Measurements from ENCODE around the gene ATOH1.

Gene ATOH1

DNA sequence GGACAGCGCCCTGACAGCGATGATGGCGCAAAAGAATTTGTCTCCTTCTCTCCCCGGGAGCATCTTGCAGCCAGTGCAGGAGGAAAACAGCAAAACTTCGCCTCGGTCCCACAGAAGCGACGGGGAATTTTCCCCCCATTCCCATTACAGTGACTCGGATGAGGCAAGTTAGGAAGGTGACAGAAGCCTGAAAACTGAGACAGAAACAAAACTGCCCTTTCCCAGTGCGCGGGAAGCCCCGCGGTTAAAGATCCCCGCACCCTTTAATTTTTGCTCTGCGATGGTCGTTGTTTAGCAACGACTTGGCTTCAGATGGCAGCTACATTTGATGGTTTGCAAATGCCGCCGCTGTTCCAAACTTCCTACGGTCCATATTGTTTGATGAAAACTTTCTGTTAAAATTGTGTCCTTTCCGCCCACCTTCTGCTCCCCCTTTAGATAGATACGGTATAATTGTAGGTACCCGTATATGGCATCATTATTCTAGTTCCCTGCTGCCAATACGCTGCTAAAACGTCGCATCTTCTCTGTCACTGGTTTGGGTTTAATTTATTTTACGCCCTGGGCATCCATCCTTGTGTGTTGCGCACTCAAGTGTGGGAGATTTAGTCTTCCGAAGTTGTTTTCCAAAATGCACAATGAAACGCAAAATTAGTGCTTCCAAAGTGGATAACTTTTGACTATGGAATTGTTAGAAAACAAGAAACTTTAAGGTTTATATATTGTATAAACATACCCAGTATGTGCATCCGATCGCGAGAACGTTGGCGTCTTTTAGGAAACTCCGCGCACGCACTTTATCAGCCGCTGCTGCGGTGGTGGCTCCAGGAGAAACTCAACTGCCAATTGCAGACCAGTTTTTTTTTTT is 1.5 kb downstream of the ATOH1 start:
- Histone ChIP-seq H3F3A (ENCODE audit: control insufficient read depth, insufficient read depth) (no peaks in the 10 kb centered on the region), H3K79me2 (ENCODE audit: control insufficient read depth, low read length) (no peaks in the 10 kb centered on the region), H3K4me2 (ENCODE audit: low read length) (no peak overlapping the region), H3K36me3 (ENCODE audit: control insufficient read depth, low read length) (no peaks in the 10 kb centered on the region), H3K4me3 (ENCODE audit: low read length) (no peak overlapping the region), H3K9me2 (replicated peaks; ENCODE audit: control insufficient read depth, low read length) (no peaks in the 10 kb centered on the region), H4K20me1 (ENCODE audit: control insufficient read depth, insufficient read depth, low read depth, low read length) (no peaks in the 10 kb centered on the region), H3K27ac (ENCODE audit: low read depth, low read length) (no peak overlapping the region), H3K27me3 (ENCODE audit: control insufficient read depth, low read length) (no peaks in the 10 kb centered on the region), H3K4me1 (ENCODE audit: control insufficient read depth, low read length) (no peaks in the 10 kb centered on the region), H3K9me3 (ENCODE audit: control insufficient read depth, insufficient read depth, low read length) (0 out of 2 replicates have a peak, but pooled peaks cover 3% of the 10 kb centered on the region)
- TF ChIP-seq CTCF (IDR thresholded peaks at IDR 0.05; ENCODE audit: low read depth, low read length, poor library complexity, severe bottlenecking) (no peak), EZH2phosphoT487 (IDR thresholded peaks at IDR 0.05; ENCODE audit: borderline replicate concordance, low read length) (no peak)

DNA sequence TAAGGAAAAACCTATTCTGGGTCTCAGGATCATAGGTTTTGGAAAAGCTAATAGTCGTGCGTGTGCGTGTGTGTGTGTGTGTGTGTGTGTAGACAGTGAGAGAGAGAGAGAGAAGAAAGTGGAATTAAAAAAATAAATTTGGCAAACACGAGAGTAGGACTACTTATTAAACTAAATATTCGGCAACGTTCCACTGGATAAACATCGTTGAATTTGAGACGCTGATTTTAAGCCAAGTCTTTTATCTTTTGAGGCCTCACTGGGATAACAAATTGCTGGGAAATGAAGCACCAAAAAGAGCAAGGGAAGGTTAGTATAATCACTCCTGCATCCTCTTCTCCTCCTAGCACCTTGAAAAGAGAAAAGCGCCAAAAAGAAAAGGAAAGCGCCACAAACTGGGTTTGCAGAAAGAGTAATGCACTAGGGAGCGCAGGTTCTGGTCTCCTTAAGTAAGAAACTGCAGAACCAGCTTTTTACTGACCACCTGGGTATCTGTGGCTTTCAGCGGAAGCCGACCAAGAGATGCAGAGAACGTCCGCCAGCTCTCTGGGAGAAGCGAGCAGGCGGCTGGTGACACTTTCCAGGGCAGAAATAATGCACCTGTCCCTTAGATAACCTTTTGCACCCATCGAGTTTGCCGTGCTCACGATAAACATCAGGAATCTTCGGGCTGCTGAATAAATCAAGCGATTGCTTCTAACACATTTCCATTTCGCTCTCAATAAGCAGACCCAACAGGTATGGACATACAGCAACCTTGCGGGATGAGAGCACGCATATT is 3.4 kb downstream of the ATOH1 start:
- TF ChIP-seq EZH2phosphoT487 (IDR thresholded peaks at IDR 0.05; ENCODE audit: borderline replicate concordance, low read length) (no peak), CTCF (IDR thresholded peaks at IDR 0.05; ENCODE audit: low read depth, low read length, poor library complexity, severe bottlenecking) (no peak)
- Histone ChIP-seq H3K27ac (ENCODE audit: low read depth, low read length) (no peak overlapping the region), H3K4me2 (ENCODE audit: low read length) (no peak overlapping the region), H3K4me1 (ENCODE audit: control insufficient read depth, low read length) (no peaks in the 10 kb centered on the region), H3K36me3 (ENCODE audit: control insufficient read depth, low read length) (no peaks in the 10 kb centered on the region), H3K4me3 (ENCODE audit: low read length) (no peak overlapping the region), H3K27me3 (ENCODE audit: control insufficient read depth, low read length) (no peaks in the 10 kb centered on the region), H3K9me2 (replicated peaks; ENCODE audit: control insufficient read depth, low read length) (no peaks in the 10 kb centered on the region), H4K20me1 (ENCODE audit: control insufficient read depth, insufficient read depth, low read depth, low read length) (no peaks in the 10 kb centered on the region), H3K79me2 (ENCODE audit: control insufficient read depth, low read length) (no peaks in the 10 kb centered on the region), H3K9me3 (ENCODE audit: control insufficient read depth, insufficient read depth, low read length) (0 out of 2 replicates have a peak, but pooled peaks cover 3% of the 10 kb centered on the region), H3F3A (ENCODE audit: control insufficient read depth, insufficient read depth) (no peaks in the 10 kb centered on the region)

GRCh38 chr4:93834249-93835066 is 5.9 kb downstream of the ATOH1 start:
- Histone ChIP-seq H3K79me2 (ENCODE audit: control insufficient read depth, low read length) (no peaks in the 10 kb centered on the region), H3K27ac (ENCODE audit: low read depth, low read length) (no peak overlapping the region), H3K27me3 (ENCODE audit: control insufficient read depth, low read length) (no peaks in the 10 kb centered on the region), H3K4me3 (ENCODE audit: low read length) (no peak overlapping the region), H3K36me3 (ENCODE audit: control insufficient read depth, low read length) (no peaks in the 10 kb centered on the region), H3K9me2 (replicated peaks; ENCODE audit: control insufficient read depth, low read length) (no peaks in the 10 kb centered on the region), H4K20me1 (ENCODE audit: control insufficient read depth, insufficient read depth, low read depth, low read length) (no peaks in the 10 kb centered on the region), H3F3A (ENCODE audit: control insufficient read depth, insufficient read depth) (no peaks in the 10 kb centered on the region), H3K4me2 (ENCODE audit: low read length) (no peak overlapping the region), H3K9me3 (ENCODE audit: control insufficient read depth, insufficient read depth, low read length) (0 out of 2 replicates have a peak, but pooled peaks cover 3% of the 10 kb centered on the region), H3K4me1 (ENCODE audit: control insufficient read depth, low read length) (no peaks in the 10 kb centered on the region)
- TF ChIP-seq EZH2phosphoT487 (IDR thresholded peaks at IDR 0.05; ENCODE audit: borderline replicate concordance, low read length) (no peak), CTCF (IDR thresholded peaks at IDR 0.05; ENCODE audit: low read depth, low read length, poor library complexity, severe bottlenecking) (no peak)
